HEK293 (cell line): Measurements from ENCODE around the gene PDZD2.

Source experiments
- CTCF ChIA-PET: fragments of 350-600 bp; formaldehyde crosslinking; extraction: SDS; loops from one replicate; lab custom pipeline; 2021; ENCODE audit warnings: antibody characterized with exemption; lab: Yijun Ruan, JAX
- POLR2A ChIA-PET: fragments of 300-600 bp; formaldehyde crosslinking; extraction: SDS; loops from one replicate; lab custom pipeline; 2020; ENCODE audit warnings: antibody characterized with exemption, inconsistent platforms; lab: Yijun Ruan, JAX
- H3K27ac ChIP-seq: fragments of 200-500 bp; sonication (Bioruptor generic); 2 replicates; pipeline ENCODE4 v1.5.1; 2014; ENCODE audit warnings: low read depth, low read length, control low read depth, inconsistent platforms; ENCODE audit errors: extremely low read depth
- H3K36me3 ChIP-seq, 2 experiments: fragments of 200-500 bp in 1 of 2; sonication (Bioruptor generic) in 1 of 2; 1 replicate in 1 of 2; 2 replicates in 1 of 2; pipeline ENCODE4 v1.5.1; 2014 to 2017; ENCODE audit warnings: inconsistent platforms in 2 of 2, low read length in 2 of 2; ENCODE audit not compliant: control insufficient read depth in 2 of 2, insufficient read depth in 1 of 2
- H3K4me1 ChIP-seq: fragments of 200-500 bp; sonication (Bioruptor generic); 2 replicates; pipeline ENCODE4 v1.5.1; 2014; ENCODE audit warnings: mild to moderate bottlenecking, low read length, inconsistent platforms; ENCODE audit not compliant: control insufficient read depth, insufficient read depth
- H3K4me3 ChIP-seq: 2 replicates; pipeline ENCODE4 v1.5.1; 2011; ENCODE audit warnings: low read depth, mild to moderate bottlenecking, control low read depth, low read length, moderate library complexity
- H3K9me3 ChIP-seq: fragments of 200-500 bp; sonication (Bioruptor generic); 2 replicates; pipeline ENCODE4 v1.5.1; 2014; ENCODE audit warnings: low read depth, low read length, inconsistent platforms; ENCODE audit not compliant: control insufficient read depth, insufficient read depth
- BCL11B ChIP-seq: fragments of 450-650 bp; formaldehyde crosslinking; IDR thresholded peaks from 2 replicates; pipeline ENCODE4 v1.5.1; 2016; ENCODE audit warnings: low read depth, missing biosample characterization, missing genetic modification characterization
- FEZF1 ChIP-seq: fragments of 450-650 bp; formaldehyde crosslinking; IDR thresholded peaks from 2 replicates; pipeline ENCODE4 v1.5.1; 2016; ENCODE audit warnings: missing biosample characterization, missing genetic modification characterization
- GLI2 ChIP-seq: fragments of 450-650 bp; formaldehyde crosslinking; IDR thresholded peaks from 2 replicates; pipeline ENCODE4; 2017; ENCODE audit warnings: missing biosample characterization, missing genetic modification characterization, low read depth, borderline replicate concordance
- REPIN1 ChIP-seq: fragments of 450-650 bp; formaldehyde crosslinking; IDR thresholded peaks from 2 replicates; pipeline ENCODE4 v1.5.1; 2017; ENCODE audit warnings: missing biosample characterization, missing genetic modification characterization, low read depth
- SCRT1 ChIP-seq: fragments of 450-650 bp; formaldehyde crosslinking; IDR thresholded peaks from 2 replicates; pipeline ENCODE4 v1.5.1; 2016; ENCODE audit warnings: missing biosample characterization, missing genetic modification characterization, borderline replicate concordance
- SETDB1 ChIP-seq: IDR thresholded peaks from one replicate; pipeline ENCODE4 v1.6.1; 2017; ENCODE audit warnings: mild to moderate bottlenecking, low read length, moderate library complexity, mixed read lengths; ENCODE audit not compliant: insufficient read length
- SP3 ChIP-seq: fragments of 450-650 bp; formaldehyde crosslinking; IDR thresholded peaks from 2 replicates; pipeline ENCODE4 v1.5.1; 2016; ENCODE audit warnings: missing biosample characterization, missing genetic modification characterization
- WT1 ChIP-seq: fragments of 450-650 bp; formaldehyde crosslinking; IDR thresholded peaks from 2 replicates; pipeline ENCODE4 v1.5.1; 2016; ENCODE audit warnings: missing biosample characterization, missing genetic modification characterization
- ZBTB20 ChIP-seq: fragments of 450-650 bp; formaldehyde crosslinking; IDR thresholded peaks from 2 replicates; pipeline ENCODE4 v1.5.1; 2016; ENCODE audit warnings: missing biosample characterization, missing genetic modification characterization
- ZBTB21 ChIP-seq: fragments of 450-650 bp; formaldehyde crosslinking; IDR thresholded peaks from 2 replicates; pipeline ENCODE4 v1.5.1; 2017; ENCODE audit warnings: missing biosample characterization, missing genetic modification characterization
- ZBTB7A ChIP-seq: fragments of 450-650 bp; formaldehyde crosslinking; IDR thresholded peaks from 2 replicates; pipeline ENCODE4 v1.5.1; 2016; ENCODE audit warnings: low read depth, missing biosample characterization, missing genetic modification characterization
- ZNF155 ChIP-seq: fragments of 450-650 bp; formaldehyde crosslinking; IDR thresholded peaks from 2 replicates; pipeline ENCODE4 v1.5.1; 2016; ENCODE audit warnings: missing biosample characterization, missing genetic modification characterization
- ZNF341 ChIP-seq: fragments of 450-650 bp; formaldehyde crosslinking; IDR thresholded peaks from 2 replicates; pipeline ENCODE4; 2016; ENCODE audit warnings: low read depth, missing biosample characterization, missing genetic modification characterization
- ZNF350 ChIP-seq: fragments of 450-650 bp; formaldehyde crosslinking; IDR thresholded peaks from 2 replicates; pipeline ENCODE4 v1.5.0; 2017; ENCODE audit warnings: missing biosample characterization, mild to moderate bottlenecking, missing genetic modification characterization
- ZNF426 ChIP-seq: fragments of 450-650 bp; formaldehyde crosslinking; IDR thresholded peaks from 2 replicates; pipeline ENCODE4 v1.5.1; 2017; ENCODE audit warnings: missing biosample characterization, missing genetic modification characterization, mild to moderate bottlenecking, inconsistent platforms, moderate library complexity
- ZNF843 ChIP-seq: fragments of 450-650 bp; formaldehyde crosslinking; IDR thresholded peaks from 2 replicates; pipeline ENCODE4 v1.5.1; 2016; ENCODE audit warnings: missing biosample characterization, missing genetic modification characterization
- ZXDB ChIP-seq: fragments of 450-650 bp; formaldehyde crosslinking; IDR thresholded peaks from 2 replicates; pipeline ENCODE4 v1.5.1; 2016; ENCODE audit warnings: missing biosample characterization, missing genetic modification characterization
- TF ChIP-seq, protein P1 (sequence below): fragments of 450-650 bp; formaldehyde crosslinking; IDR thresholded peaks from 2 replicates; pipeline ENCODE4 v1.5.1; 2016; ENCODE audit warnings: missing biosample characterization, missing genetic modification characterization
- TF ChIP-seq, protein P2 (sequence below): fragments of 450-650 bp; formaldehyde crosslinking; IDR thresholded peaks from 2 replicates; pipeline ENCODE4 v1.5.1; 2016; ENCODE audit warnings: missing biosample characterization, missing genetic modification characterization, borderline replicate concordance
- TF ChIP-seq, protein P3 (sequence below): fragments of 450-650 bp; formaldehyde crosslinking; IDR thresholded peaks from 2 replicates; pipeline ENCODE4 v1.5.1; 2016; ENCODE audit warnings: missing biosample characterization, missing genetic modification characterization
- TF ChIP-seq, protein P4 (sequence below): fragments of 450-650 bp; formaldehyde crosslinking; IDR thresholded peaks from 2 replicates; pipeline ENCODE4 v1.5.1; 2017; ENCODE audit warnings: missing biosample characterization, missing genetic modification characterization
- TF ChIP-seq, protein P5 (sequence below): fragments of 450-650 bp; formaldehyde crosslinking; IDR thresholded peaks from 2 replicates; pipeline ENCODE4 v1.5.1; 2016; ENCODE audit warnings: missing biosample characterization, missing genetic modification characterization

PDZD2 gene

DNA sequence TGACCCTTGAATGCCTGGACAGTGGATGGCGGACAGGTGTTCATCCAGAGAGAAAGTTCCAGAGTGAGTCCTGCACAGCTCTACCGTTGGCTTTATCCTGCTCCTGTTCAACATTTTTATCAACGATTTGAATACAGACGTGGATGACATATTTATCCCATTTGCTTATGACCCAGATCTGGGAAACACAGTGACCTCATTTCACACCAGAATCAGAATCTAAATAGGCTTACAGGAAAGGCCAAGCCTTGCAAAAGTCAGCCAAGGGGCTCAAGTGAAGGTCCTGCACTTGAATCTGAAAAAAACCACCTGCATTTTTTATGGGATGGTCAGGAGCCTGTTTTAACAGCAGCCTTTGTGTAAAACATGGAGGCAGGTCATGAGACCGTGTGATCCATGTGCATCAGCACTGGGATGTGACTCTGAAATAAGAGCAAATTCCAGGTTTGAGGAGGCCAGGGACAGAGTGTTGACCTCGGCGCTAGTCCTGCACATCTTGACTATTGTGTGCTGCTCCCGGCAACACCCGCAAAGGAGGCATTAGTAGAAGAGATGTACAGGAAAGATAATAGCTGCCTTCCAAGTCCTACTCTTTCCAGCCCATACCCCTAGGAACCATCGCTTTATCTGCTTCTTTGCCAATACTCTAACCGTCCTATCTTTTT is 18.5 kb downstream of the PDZD2 start (continued):
- no peak for TF ChIP-seq ZNF426 (tag by site-specific recombination)
- TF ChIP-seq GLI2, result no peak
- no peak for TF ChIP-seq SP3

DNA sequence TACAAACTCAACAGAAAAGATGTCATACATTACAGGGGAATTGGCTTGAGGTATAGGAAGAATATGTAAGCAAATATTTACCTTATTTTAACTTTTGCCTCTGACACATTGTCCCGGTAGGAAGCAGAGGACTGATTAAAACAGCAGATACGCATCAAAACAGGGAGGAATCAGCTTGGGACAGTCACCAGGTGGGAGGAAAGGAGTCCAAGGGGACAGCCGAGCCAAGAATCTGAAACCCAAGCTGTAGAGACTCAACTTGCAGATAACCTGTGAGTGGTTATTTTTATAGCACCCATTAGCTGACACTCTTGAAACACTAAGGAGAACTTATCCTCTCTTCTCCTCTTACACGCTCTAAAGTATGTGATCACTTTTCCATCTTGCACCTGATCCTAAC is 22.3 kb downstream of the PDZD2 start:
- ChIA-PET CTCF (interaction anchor here (1.4 kb wide), 1 partner anchor 23 kb away, joined by 5 read pairs; the partner anchor contains the start of gene PDZD2), POLR2A (no interaction called here)
- H3K4me3 ChIP-seq, result no peak overlapping the region
- no peaks in the 10 kb centered on the region for H3K9me3 ChIP-seq
- TF ChIP-seq WT1 (tag by site-specific recombination) (peak; percentile 65), ZNF341 (peak; percentile 72), SCRT1 (peak; percentile 31; the same call in 1 of the 2 replicates), ZNF843 (0 out of 2 replicates have a peak, but pooled peaks have one; percentile 37), REPIN1 (tag by site-specific recombination) (no peak)
- TF ChIP-seq, protein P1, sequence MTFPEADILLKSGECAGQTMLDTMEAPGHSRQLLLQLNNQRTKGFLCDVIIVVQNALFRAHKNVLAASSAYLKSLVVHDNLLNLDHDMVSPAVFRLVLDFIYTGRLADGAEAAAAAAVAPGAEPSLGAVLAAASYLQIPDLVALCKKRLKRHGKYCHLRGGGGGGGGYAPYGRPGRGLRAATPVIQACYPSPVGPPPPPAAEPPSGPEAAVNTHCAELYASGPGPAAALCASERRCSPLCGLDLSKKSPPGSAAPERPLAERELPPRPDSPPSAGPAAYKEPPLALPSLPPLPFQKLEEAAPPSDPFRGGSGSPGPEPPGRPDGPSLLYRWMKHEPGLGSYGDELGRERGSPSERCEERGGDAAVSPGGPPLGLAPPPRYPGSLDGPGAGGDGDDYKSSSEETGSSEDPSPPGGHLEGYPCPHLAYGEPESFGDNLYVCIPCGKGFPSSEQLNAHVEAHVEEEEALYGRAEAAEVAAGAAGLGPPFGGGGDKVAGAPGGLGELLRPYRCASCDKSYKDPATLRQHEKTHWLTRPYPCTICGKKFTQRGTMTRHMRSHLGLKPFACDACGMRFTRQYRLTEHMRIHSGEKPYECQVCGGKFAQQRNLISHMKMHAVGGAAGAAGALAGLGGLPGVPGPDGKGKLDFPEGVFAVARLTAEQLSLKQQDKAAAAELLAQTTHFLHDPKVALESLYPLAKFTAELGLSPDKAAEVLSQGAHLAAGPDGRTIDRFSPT (tag by site-specific recombination), result peak; percentile 74
- TF ChIP-seq, protein P2, sequence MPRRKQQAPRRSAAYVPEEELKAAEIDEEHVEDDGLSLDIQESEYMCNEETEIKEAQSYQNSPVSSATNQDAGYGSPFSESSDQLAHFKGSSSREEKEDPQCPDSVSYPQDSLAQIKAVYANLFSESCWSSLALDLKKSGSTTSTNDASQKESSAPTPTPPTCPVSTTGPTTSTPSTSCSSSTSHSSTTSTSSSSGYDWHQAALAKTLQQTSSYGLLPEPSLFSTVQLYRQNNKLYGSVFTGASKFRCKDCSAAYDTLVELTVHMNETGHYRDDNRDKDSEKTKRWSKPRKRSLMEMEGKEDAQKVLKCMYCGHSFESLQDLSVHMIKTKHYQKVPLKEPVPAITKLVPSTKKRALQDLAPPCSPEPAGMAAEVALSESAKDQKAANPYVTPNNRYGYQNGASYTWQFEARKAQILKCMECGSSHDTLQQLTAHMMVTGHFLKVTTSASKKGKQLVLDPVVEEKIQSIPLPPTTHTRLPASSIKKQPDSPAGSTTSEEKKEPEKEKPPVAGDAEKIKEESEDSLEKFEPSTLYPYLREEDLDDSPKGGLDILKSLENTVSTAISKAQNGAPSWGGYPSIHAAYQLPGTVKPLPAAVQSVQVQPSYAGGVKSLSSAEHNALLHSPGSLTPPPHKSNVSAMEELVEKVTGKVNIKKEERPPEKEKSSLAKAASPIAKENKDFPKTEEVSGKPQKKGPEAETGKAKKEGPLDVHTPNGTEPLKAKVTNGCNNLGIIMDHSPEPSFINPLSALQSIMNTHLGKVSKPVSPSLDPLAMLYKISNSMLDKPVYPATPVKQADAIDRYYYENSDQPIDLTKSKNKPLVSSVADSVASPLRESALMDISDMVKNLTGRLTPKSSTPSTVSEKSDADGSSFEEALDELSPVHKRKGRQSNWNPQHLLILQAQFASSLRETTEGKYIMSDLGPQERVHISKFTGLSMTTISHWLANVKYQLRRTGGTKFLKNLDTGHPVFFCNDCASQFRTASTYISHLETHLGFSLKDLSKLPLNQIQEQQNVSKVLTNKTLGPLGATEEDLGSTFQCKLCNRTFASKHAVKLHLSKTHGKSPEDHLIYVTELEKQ (tag by site-specific recombination), result peak; percentile 59; the same call in 1 of the 2 replicates
- TF ChIP-seq, protein P3, sequence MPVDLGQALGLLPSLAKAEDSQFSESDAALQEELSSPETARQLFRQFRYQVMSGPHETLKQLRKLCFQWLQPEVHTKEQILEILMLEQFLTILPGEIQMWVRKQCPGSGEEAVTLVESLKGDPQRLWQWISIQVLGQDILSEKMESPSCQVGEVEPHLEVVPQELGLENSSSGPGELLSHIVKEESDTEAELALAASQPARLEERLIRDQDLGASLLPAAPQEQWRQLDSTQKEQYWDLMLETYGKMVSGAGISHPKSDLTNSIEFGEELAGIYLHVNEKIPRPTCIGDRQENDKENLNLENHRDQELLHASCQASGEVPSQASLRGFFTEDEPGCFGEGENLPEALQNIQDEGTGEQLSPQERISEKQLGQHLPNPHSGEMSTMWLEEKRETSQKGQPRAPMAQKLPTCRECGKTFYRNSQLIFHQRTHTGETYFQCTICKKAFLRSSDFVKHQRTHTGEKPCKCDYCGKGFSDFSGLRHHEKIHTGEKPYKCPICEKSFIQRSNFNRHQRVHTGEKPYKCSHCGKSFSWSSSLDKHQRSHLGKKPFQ (tag by site-specific recombination), result no peak
- H3K4me1 ChIP-seq, result peaks cover 7% of the 10 kb centered on the region
- no peaks in the 10 kb centered on the region for H3K36me3 ChIP-seq
- no peak overlapping the region for H3K27ac ChIP-seq

DNA sequence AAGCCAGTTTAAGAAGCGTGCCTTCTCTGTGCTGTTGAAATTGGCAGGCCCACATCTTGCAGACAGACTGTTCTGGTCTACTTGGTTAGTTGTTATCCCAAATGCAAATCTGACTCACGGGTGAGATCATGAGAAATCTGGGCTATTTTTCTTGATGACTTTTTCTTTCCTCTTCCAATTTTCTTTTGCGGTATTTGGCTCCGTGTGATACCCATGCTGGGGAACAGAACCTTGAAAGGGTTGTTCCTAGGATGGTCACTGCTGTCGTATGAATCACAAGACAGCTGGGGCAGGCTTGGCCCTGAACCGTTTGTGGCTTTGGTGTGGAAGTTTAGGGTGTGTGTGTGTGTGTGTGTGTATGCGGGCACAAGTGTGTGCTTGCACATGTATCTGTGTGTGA is 24.6 kb downstream of the PDZD2 start:
- CTCF ChIA-PET, result interaction anchor here (0.6 to 1.5 kb wide), 2 partner anchors 27 to 432 kb away, joined by 3 to 5 read pairs; no protein-coding TSS in a partner anchor
- POLR2A ChIA-PET, result no interaction called here
- TF ChIP-seq REPIN1 (tag by site-specific recombination) (no peak), ZBTB7A (tag by site-specific recombination) (no peak), BCL11B (tag by site-specific recombination) (no peak), ZBTB21 (tag by site-specific recombination) (no peak), ZXDB (no peak), ZNF350 (tag by site-specific recombination) (no peak), ZBTB20 (tag by site-specific recombination) (no peak), FEZF1 (no peak), ZNF155 (no peak), SETDB1 (no peak)
- TF ChIP-seq, protein P4, sequence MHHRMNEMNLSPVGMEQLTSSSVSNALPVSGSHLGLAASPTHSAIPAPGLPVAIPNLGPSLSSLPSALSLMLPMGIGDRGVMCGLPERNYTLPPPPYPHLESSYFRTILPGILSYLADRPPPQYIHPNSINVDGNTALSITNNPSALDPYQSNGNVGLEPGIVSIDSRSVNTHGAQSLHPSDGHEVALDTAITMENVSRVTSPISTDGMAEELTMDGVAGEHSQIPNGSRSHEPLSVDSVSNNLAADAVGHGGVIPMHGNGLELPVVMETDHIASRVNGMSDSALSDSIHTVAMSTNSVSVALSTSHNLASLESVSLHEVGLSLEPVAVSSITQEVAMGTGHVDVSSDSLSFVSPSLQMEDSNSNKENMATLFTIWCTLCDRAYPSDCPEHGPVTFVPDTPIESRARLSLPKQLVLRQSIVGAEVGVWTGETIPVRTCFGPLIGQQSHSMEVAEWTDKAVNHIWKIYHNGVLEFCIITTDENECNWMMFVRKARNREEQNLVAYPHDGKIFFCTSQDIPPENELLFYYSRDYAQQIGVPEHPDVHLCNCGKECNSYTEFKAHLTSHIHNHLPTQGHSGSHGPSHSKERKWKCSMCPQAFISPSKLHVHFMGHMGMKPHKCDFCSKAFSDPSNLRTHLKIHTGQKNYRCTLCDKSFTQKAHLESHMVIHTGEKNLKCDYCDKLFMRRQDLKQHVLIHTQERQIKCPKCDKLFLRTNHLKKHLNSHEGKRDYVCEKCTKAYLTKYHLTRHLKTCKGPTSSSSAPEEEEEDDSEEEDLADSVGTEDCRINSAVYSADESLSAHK (tag by site-specific recombination), result no peak
- TF ChIP-seq, protein P5, sequence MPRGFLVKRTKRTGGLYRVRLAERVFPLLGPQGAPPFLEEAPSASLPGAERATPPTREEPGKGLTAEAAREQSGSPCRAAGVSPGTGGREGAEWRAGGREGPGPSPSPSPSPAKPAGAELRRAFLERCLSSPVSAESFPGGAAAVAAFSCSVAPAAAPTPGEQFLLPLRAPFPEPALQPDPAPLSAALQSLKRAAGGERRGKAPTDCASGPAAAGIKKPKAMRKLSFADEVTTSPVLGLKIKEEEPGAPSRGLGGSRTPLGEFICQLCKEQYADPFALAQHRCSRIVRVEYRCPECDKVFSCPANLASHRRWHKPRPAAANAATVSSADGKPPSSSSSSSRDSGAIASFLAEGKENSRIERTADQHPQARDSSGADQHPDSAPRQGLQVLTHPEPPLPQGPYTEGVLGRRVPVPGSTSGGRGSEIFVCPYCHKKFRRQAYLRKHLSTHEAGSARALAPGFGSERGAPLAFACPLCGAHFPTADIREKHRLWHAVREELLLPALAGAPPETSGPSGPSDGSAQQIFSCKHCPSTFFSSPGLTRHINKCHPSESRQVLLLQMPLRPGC, result no peak

More for the DNA sequence above, 24.6 kb downstream of the PDZD2 start:
- Histone ChIP-seq H3K36me3 (no peaks in the 10 kb centered on the region), H3K27ac (no peak overlapping the region), H3K9me3 (no peaks in the 10 kb centered on the region), H3K4me3 (no peak overlapping the region), H3K4me1 (no peaks in the 10 kb centered on the region)
